Endothelial cell of umbilical vein (primary cell): ENCODE data around the gene PLEKHA5. TPM values are rescaled to one million over a fixed set of nuclear protein-coding genes. Genes with fewer than 3 reads are reported as not detected.

ENCODE experiments used
- BruUV-seq: library from RNA; stranded (reverse); fragments of 400-500 nt; replicated peaks from 2 replicates; lab custom pipeline; 2021; lab: Mats Ljungman, UMichigan
- CTCF ChIA-PET: fragments of 300-600, 350-600 bp; sonication (Branson Sonifier 250); formaldehyde crosslinking; loops from one replicate; lab custom pipeline; 2021; ENCODE audit warnings: antibody characterized with exemption, inconsistent platforms; lab: Charles Lee
- POLR2A ChIA-PET: fragments of 300-600, 350-600 bp; sonication (Branson Sonifier 250); formaldehyde crosslinking; loops from one replicate; lab custom pipeline; 2021; ENCODE audit warnings: antibody characterized with exemption, inconsistent platforms; lab: Charles Lee
- DNase-seq: peaks from one replicate; pipeline ENCODE4 v3.0.0-alpha.2; 2011; ENCODE audit warnings: low read depth, low spot score
- FAIRE-seq: peaks from 2 replicates; lab custom pipeline; 2011; peaks lifted over from hg19 to GRCh38; lab: Jason Lieb, UNC
- H2AFZ ChIP-seq: 2 replicates; pipeline ENCODE4 v1.6.0; 2012; ENCODE audit warnings: low read depth, low read length, control low read depth, inconsistent platforms
- H3K27ac ChIP-seq: 2 replicates; pipeline ENCODE4 v1.5.1; 2011; ENCODE audit warnings: low read depth, mild to moderate bottlenecking, control low read depth, low read length, moderate library complexity; ENCODE audit not compliant: insufficient read depth
- H3K27me3 ChIP-seq, 2 experiments: 2 replicates each; pipeline versions ENCODE4 v1.6.0 to v1.6.1; 2011; ENCODE audit warnings: low read length in 2 of 2, mixed read lengths in 1 of 2; ENCODE audit not compliant: control insufficient read depth in 2 of 2, insufficient read depth in 2 of 2
- H3K36me3 ChIP-seq, 2 experiments: 2 replicates in 1 of 2; 3 replicates in 1 of 2; pipeline ENCODE4 v1.5.1; 2011; ENCODE audit warnings: low read length in 2 of 2, mild to moderate bottlenecking in 1 of 2, moderate library complexity in 1 of 2; ENCODE audit not compliant: control insufficient read depth in 2 of 2, insufficient read depth in 2 of 2; ENCODE audit errors: extremely low read depth in 1 of 2
- H3K4me1 ChIP-seq: 3 replicates; pipeline ENCODE4 v1.5.1; 2011; ENCODE audit warnings: mild to moderate bottlenecking, low read length; ENCODE audit not compliant: control insufficient read depth, insufficient read depth; ENCODE audit errors: extremely low read depth
- H3K4me2 ChIP-seq: 2 replicates; pipeline ENCODE4 v1.6.1; 2011; ENCODE audit warnings: low read length, control low read depth, mixed read lengths; ENCODE audit not compliant: insufficient read depth
- H3K4me3 ChIP-seq, 3 experiments: fragments of 200-600 bp in 1 of 3; sonication (generic), shearing (Covaris generic) in 1 of 3; replicated peaks in 1 of 3; 2 replicates each; pipeline ENCODE4 v1.5.1; 2011 to 2016; ENCODE audit warnings: control low read depth in 3 of 3, low read length in 3 of 3, mild to moderate bottlenecking in 2 of 3, inconsistent platforms in 1 of 3, low read depth in 1 of 3, moderate library complexity in 1 of 3; ENCODE audit not compliant: insufficient read depth in 1 of 3
- H3K79me2 ChIP-seq: 2 replicates; pipeline ENCODE4 v1.6.0; 2012; ENCODE audit warnings: low read length, inconsistent platforms; ENCODE audit not compliant: control insufficient read depth, insufficient read depth
- H3K9ac ChIP-seq: replicated peaks from 2 replicates; pipeline ENCODE3; 2011; ENCODE audit warnings: low read length, control low read depth; ENCODE audit not compliant: insufficient read depth; ENCODE audit errors: extremely low read depth
- H3K9me1 ChIP-seq: replicated peaks from 3 replicates; pipeline ENCODE4 v1.6.0; 2011; ENCODE audit warnings: mild to moderate bottlenecking, low read length; ENCODE audit not compliant: control insufficient read depth, insufficient read depth; ENCODE audit errors: extremely low read depth
- H3K9me3 ChIP-seq: replicated peaks from 2 replicates; pipeline ENCODE4 v1.5.1; 2012; ENCODE audit warnings: low read length, inconsistent platforms; ENCODE audit not compliant: control insufficient read depth, insufficient read depth
- H4K20me1 ChIP-seq: replicated peaks from 2 replicates; pipeline ENCODE3; 2011; ENCODE audit warnings: mild to moderate bottlenecking, low read length; ENCODE audit not compliant: control insufficient read depth, insufficient read depth; ENCODE audit errors: extremely low read depth
- EZH2 ChIP-seq: IDR thresholded peaks from 2 replicates; pipeline ENCODE4 v1.6.1; 2012; ENCODE audit warnings: borderline replicate concordance, low read depth, mild to moderate bottlenecking, moderate library complexity, low read length, inconsistent platforms; ENCODE audit not compliant: severe bottlenecking
- FOS ChIP-seq: IDR thresholded peaks from 2 replicates; pipeline ENCODE4 v1.6.1; 2011; ENCODE audit warnings: mild to moderate bottlenecking, low read length, moderate library complexity, borderline replicate concordance; ENCODE audit not compliant: insufficient read depth
- GATA2 ChIP-seq: IDR thresholded peaks from 2 replicates; pipeline ENCODE4 v1.7.0; 2011; ENCODE audit warnings: low read depth, mild to moderate bottlenecking, moderate library complexity, mixed read lengths, low read length; ENCODE audit not compliant: insufficient read length, insufficient read depth
- JUN ChIP-seq: IDR thresholded peaks from 2 replicates; pipeline ENCODE4 v1.6.1; 2011; ENCODE audit warnings: borderline replicate concordance, low read depth; ENCODE audit not compliant: insufficient read length, insufficient read depth
- MAX ChIP-seq: IDR thresholded peaks from 2 replicates; pipeline ENCODE4 v1.6.1; 2011; ENCODE audit not compliant: insufficient read depth, insufficient read length
- MYC ChIP-seq: IDR thresholded peaks from one replicate; pipeline ENCODE4 v1.6.1; 2011; ENCODE audit warnings: mild to moderate bottlenecking, low read depth, low read length
- POLR2A ChIP-seq: IDR thresholded peaks from 2 replicates; pipeline ENCODE4 v1.6.1; 2012; ENCODE audit warnings: low read depth, mild to moderate bottlenecking, control low read depth, low read length
- POLR2AphosphoS5 ChIP-seq: IDR thresholded peaks from 2 replicates; pipeline ENCODE4 v1.6.1; 2012; ENCODE audit warnings: low read depth, mild to moderate bottlenecking, control low read depth, low read length, moderate library complexity; ENCODE audit not compliant: insufficient read depth
- dilution Hi-C: fragments of 300-500 bp; cut with MboI; formaldehyde crosslinking; loops from one replicate; pipeline ENCODE4 v1.15.0; 2019; ENCODE audit warnings: low sequenced_read_pairs; ENCODE audit not compliant: extremely low pct_ligation_motif_present
- intact Hi-C: fragments of 100-400 bp; cut with micrococcal nuclease; formaldehyde crosslinking; loops from one replicate; pipeline ENCODE4 v1.10.0; 2022
- polyA plus RNA-seq, 4 experiments: library from polyadenylated mRNA; depleted of rRNA in 3 of 4; stranded (reverse) in 3 of 4; unstranded in 1 of 4; fragments of >200 nt; gene quantifications; 2 replicates each; pipeline versions ENCODE4 v1.2.1 to v1.2.3, GENCODE V29; 2011 to 2012; ENCODE audit warnings: missing spikeins in 1 of 4
- total RNA-seq: library from RNA; stranded (reverse); gene quantifications from 2 replicates; pipeline ENCODE4 v1.2.3, GENCODE V29; 2021
- TF ChIP-seq, protein P1 (sequence below), 2 donors: IDR thresholded peaks; 1 replicate in 1 of 2; 2 replicates in 1 of 2; pipeline ENCODE4 v1.5.1; 2011; ENCODE audit warnings: low read length in 2 of 2, mild to moderate bottlenecking in 2 of 2, moderate library complexity in 2 of 2, control low read depth in 1 of 2, inconsistent platforms in 1 of 2, low read depth in 1 of 2; ENCODE audit not compliant: insufficient read depth in 1 of 2; ENCODE audit errors: extremely low read depth in 1 of 2

PLEKHA5 gene
- total and polyA plus RNA-seq, 2 donors (not counting 3 experiments of a cell fraction or from before 2014, with no cell fraction given), result 2.5 to 12.7 TPM

- Histone ChIP-seq H3K9me3 (no peaks in the 10 kb centered on the region), H3K9ac (no peak overlapping the region), H3K27ac (no peak overlapping the region), H3K4me1 (no peaks in the 10 kb centered on the region), H4K20me1 (no peaks in the 10 kb centered on the region), H3K4me3 (no peak overlapping the region), H3K9me1 (no peaks in the 10 kb centered on the region), H3K79me2 (no peaks in the 10 kb centered on the region), H3K27me3 (no peaks in the 10 kb centered on the region), H3K36me3 (no peaks in the 10 kb centered on the region), H3K4me2 (no peak overlapping the region), H2AFZ (no peak overlapping the region)
- BruUV-seq, result no TSS peak
- intact Hi-C loops (no loop called here), dilution Hi-C loops (no loop called here)
- TF ChIP-seq JUN, result no peak
- TF ChIP-seq GATA2, result no peak
- TF ChIP-seq POLR2A, result no peak
- no peak for TF ChIP-seq MAX
- no peak for TF ChIP-seq MYC
- TF ChIP-seq, protein P1, sequence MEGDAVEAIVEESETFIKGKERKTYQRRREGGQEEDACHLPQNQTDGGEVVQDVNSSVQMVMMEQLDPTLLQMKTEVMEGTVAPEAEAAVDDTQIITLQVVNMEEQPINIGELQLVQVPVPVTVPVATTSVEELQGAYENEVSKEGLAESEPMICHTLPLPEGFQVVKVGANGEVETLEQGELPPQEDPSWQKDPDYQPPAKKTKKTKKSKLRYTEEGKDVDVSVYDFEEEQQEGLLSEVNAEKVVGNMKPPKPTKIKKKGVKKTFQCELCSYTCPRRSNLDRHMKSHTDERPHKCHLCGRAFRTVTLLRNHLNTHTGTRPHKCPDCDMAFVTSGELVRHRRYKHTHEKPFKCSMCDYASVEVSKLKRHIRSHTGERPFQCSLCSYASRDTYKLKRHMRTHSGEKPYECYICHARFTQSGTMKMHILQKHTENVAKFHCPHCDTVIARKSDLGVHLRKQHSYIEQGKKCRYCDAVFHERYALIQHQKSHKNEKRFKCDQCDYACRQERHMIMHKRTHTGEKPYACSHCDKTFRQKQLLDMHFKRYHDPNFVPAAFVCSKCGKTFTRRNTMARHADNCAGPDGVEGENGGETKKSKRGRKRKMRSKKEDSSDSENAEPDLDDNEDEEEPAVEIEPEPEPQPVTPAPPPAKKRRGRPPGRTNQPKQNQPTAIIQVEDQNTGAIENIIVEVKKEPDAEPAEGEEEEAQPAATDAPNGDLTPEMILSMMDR (IDR thresholded peaks at IDR 0.05; ENCODE audit: extremely low read depth in 1 of 2, insufficient read depth in 1 of 2, low read depth in 1 of 2, low read length in 2 of 2), result no peak
- no peak for TF ChIP-seq FOS
- TF ChIP-seq POLR2AphosphoS5, result no peak
- no peak for TF ChIP-seq EZH2
- ChIA-PET POLR2A (interaction anchor here (0.5 to 0.7 kb wide), 2 partner anchors 83 to 104 kb away, joined by 3 to 8 read pairs; no protein-coding TSS in a partner anchor), CTCF (interaction anchor here (0.8 kb wide), 1 partner anchor 29 kb away, joined by 3 read pairs; no protein-coding TSS in a partner anchor)
- FAIRE-seq, result no peak
- no peak for DNase-seq
Measured at GRCh38 chr12:19303496-19303895, 174.0 kb downstream of the PLEKHA5 start.
